AG20443 (cell line): ENCODE results near the gene PDXDC1.
"Not testable (repeated sequence)": the region's sequence is repeated elsewhere in the genome, so short reads cannot be mapped to it uniquely, and the experiment has no call there.

Source experiments
- DNase-seq: peaks from one replicate; pipeline ENCODE4 v3.0.0; 2012; ENCODE audit warnings: low spot score, mixed read lengths

Gene PDXDC1

DNA sequence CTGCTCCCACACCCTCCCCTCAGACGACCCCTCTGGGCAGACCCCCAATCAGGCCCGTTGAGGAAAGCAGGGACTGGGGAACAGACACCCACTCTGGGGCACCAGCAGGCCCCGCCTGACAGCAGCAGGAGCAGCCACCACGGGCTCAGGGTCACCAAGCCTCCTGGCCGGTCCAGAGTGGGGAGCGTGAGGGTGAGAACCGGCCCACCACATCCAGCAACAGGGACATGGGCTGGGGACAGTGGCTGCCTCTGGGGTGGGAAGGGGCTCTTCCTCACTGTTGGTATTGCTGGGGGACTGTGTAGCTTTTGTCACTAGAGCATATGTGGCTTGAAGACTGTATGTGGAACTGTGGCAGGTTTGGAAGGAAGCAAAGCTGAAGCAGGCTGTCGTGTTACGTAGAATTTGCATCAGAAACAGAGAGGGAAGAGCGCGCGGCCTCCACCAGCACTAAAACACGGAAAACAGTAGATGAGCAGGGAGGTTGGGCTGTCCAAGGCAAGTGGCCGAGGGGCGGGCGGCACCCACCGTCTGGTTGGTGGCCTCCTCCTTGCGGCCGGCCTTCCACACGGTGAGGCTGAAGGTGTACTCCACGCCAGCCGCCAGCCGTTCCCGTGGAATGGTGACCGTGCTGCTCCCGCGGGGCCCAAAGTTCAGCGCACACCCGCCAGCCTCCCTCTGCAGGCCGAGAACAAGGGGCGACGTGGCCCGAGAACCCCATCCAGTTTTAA lies 160.1 kb downstream of the PDXDC1 start:
- not testable (repeated sequence) for DNase-seq

DNA sequence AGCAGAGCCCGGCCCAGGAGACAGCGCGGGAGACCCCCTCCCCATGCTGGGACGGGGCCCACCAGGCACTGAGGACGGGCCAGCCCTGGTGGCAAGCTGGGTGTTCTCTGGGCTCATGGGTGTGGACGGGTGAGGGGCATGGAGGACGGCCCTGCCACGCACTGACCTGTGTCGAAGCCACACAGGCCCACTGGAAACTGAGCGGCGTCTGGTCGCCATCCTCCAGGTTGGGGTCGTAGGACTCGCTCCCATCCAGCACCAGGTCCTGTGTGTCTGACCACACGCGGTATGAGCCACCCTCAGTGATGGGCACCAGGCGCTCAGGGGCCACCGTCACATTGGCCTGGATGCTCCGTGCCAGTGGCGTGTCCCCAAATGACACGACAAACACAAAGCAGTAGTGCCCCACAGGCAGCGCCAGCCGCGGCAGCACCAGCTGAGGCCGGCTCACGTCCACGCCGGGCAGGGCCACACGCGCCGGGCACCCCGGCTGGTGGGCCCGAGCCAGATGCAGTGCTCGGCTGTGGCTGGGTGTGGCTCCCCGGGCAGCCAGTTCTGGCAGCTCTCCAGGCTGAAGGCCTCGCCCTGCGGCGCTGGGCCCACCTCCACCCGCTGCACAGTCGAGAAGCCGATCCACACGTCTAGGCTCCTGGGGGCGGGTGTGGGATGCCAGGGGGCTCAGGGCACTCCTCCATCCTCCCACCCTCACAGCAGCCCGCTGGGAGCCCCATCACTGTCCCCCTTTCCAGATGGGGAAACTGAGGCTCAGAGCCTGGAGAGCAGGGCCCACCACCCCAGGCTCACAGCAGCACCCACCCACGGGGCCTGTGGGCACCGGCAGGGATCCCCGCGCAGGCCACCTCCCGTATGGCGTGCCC lies 160.9 kb downstream of the PDXDC1 start:
- not testable (repeated sequence) for DNase-seq

DNA sequence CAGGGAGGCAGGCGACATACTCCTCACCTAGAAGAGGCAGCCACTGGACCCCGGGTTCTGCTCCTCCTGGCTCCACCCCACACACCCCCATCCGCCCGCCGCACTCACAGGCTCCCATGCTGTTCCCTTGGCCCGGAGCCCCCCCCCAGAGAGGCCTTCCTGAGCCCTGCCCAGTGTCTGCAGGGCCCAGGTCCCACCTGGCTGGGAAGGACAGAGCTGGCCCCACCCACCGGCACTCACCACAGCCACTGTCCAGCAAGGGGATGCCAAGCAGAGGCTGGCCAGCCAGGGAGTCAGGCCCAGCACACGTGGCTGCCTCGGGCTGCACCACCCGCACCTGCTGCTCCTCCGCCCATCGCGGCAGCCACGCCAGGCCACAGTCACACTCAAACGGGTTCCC lies 162.7 kb downstream of the PDXDC1 start:
- DNase-seq, result not testable (repeated sequence)

DNA sequence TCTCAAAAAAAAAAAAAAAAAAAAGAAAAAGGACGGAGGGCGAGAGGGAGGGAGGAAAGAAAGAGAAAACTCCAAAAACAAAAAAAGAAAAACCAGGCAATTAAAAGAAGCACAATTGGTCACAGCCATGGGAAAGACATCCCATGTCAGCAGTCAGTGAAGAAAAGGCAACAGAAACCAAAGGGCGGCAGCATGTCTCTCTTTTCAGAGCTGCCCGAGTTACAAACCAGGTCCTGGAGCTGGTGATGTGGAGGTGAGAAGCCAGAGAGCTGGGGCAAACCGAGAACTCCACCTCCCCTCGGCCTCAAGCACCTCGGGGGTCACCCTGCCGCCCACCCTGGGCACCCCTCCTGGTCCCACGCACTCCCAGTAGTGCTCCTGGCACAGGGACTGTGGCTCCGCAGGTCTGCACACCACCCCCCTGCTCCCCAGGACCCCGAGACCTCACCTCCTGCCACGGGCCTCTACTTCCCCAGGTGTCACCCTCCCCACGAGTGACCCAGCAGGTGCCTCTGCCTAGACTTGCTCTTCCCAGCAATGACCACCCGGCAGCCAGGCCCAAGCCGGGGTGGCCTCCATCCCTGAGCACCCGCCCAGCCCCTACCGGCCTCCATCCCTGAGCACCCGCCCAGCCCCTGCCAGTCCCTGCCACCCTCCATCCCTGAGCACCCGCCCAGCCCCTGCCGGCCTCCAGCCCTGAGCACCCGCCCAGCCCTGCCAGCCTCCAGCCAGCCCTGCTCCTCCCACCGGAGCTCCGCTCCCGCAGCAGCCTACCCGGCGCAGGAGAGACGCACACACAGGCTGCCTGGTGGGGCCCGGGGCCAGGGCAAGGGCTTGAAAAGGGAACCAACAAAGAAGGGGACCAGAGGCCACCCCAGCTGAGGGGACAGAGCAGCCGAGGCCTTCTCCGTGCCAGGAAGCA lies 165.9 kb downstream of the PDXDC1 start:
- DNase-seq, result peak; percentile 32

DNA sequence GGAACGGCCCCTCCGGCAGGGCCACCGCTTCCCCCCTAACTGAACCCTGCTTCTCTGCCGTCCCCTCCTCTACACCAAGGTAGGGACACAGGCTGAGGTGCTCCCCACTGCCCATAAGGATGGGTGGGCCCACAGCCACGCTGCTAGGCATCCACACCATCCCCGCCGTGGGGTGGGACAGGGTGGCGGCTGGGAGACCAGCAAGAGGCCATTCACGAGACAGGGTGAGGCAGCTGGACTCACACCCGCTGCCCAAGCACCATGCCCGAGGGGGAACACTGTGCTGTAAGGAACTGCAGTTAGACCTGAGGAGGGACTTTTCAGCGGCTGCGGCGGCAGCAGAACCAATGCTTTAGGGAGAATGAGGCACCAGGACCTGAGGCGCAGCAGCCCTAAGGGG lies 166.8 kb downstream of the PDXDC1 start:
- no peak for DNase-seq

DNA sequence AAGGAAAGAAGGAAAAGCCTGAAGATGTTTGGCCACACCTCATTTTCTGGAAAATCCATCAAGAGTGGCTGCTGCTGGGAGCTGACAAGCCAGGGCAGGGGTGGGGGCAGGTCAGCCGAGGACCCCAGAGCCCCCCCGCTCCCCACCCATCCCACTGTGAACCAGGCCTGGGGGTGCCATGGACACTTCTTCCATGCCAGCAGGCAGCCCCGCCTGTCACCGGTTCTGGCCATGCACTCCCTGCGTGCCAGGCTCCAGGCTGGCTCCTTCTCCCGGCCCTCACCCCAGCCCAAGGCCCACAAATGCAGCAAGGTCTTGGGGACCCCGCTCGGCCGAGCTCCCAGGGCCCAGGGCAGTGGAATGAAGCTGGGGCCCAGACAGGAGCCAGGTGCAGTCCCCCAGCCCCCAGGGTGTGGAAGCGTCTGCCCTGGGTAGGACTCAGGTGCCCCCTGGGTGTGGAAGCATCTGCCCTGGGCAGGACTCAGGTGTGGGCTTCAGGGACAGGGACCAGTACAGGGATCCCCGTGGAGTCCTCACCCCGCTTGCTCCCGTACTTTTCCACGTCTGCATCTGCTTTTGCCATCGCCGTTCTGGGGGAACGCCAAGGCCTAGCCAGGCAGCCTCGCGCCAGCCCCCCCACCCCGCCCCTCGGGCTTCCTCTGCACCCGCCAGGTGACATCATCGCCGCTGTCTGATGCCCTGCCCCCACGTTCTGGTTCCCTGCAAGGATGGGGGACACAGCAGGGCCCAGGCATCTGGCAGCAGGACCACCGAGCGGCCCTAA lies 167.5 kb downstream of the PDXDC1 start:
- not testable (repeated sequence) for DNase-seq

DNA sequence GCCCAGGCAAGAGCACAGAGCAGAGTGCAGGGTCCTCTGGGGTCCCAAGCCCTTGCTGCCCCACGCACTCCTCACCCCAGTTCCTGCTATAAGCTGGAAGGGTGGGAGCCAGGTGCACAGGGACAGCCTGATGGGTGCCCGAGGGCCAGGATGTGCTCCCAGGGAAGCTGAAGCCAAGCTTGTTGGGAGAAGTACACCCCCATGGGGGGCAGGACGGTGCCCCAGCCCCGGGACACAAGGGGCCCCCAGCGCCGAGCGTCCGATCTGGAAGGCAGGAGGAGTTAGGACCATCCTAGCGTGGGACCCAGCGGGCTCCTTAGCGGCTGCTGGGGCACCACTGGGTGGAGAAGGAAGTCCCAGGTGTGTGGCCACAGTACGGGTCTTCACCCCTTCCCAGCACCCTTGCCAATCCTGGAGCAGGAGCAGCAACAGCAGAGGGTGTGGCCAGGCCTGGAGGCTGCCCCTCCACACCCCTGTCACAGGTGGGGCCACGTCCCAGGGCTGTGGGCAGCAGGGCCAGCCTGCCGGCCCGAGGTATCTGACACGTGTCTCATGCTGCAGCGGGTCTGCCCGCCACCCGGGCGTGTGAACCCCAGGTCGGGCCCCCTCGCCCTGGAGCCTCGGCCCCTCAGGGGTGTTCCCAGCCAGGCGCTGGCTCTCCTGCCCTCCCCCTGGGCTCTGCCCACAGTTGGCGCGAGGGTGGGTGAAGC lies 168.2 kb downstream of the PDXDC1 start:
- not testable (repeated sequence) for DNase-seq

DNA sequence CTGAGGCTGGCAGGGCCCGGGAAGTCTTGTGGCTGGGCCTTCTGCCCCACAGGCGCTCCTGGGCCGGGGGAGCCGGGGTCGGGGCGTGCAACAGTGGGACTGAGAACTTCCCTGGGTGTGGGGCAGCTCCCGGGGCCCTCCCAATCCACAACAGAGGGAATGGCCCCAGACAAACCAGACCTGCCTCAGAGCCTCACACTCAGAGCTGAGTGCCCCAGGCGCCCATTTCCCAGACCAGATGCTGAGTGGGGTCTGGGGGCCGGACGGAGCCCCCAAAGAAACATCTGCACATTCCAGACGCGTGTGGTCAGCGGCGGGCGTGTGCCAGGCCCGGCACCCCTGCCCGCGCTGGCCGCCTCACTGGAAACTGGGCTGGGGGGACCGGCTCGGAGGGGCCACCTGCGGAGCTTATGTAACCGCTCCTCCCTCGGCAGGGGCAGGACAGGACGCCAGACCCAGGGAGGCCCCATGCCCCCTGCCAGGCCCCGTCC lies 168.8 kb downstream of the PDXDC1 start:
- DNase-seq, result not testable (repeated sequence)

- DNase-seq, result peak; percentile 20
Measured at GRCh38 chr16:15144092-15144631, 169.3 kb downstream of the PDXDC1 start.

GRCh38 chr16:15144781-15145417 lies 170.1 kb downstream of the PDXDC1 start:
- DNase-seq, result not testable (repeated sequence)

- peak; percentile 18 for DNase-seq
Measured at GRCh38 chr16:15145418-15146263, 170.8 kb downstream of the PDXDC1 start.

- DNase-seq, result not testable (repeated sequence)
Measured at GRCh38 chr16:15146264-15146662, 171.4 kb downstream of the PDXDC1 start.

GRCh38 chr16:15148831-15149230 lies 174.0 kb downstream of the PDXDC1 start:
- DNase-seq, result not testable (repeated sequence)

GRCh38 chr16:15149260-15149659 lies 174.4 kb downstream of the PDXDC1 start:
- not testable (repeated sequence) for DNase-seq

- DNase-seq, result peak; percentile 13
Measured at GRCh38 chr16:15154005-15154404, 179.2 kb downstream of the PDXDC1 start.

DNA sequence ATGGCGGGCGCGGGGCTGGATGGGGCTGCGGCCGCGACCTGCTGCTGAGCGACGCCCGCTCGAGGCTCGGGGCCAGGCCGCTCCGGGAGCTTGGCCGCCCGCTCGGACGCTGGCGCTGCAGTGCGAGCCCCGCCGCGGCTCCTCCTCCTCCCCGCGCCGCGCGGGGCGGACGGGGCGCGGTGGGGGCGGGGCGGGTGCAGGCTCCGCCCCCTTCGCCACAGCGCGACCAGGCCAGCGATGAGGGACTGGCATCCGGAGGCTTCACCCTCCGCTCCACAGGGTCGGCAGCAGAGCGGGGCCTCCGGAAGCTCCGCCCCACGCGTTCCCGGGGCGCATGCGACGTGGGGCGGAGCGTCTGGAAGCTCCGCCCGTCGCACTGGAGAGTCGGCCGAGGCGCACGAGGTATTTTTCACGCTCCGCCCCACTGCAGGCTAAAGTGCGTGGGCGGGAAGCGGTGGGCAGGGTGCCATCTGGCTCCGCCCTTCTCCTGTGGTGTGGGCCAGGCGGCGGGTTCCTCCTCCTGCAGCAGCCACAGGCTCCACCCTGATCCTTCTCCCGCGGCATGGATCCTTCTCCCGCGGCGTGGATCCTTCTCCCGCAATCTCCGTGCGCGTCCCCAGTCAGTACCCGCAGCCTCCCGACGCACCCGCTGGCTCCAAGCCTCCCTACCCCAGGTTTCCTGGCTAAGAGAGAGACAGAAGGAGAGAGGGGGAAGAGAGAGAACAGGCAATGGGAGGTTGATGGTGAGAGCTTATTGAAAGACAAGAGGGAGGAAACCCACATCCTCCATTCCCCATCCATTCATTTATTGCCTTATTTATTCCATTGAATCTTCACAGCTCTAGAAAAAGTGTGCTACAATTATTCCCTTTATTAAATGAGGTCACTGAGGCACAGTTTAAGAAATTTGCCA lies 180.1 kb downstream of the PDXDC1 start:
- DNase-seq, result peak; percentile 87

GRCh38 chr16:15157644-15158043 lies 182.8 kb downstream of the PDXDC1 start:
- not testable (repeated sequence) for DNase-seq
